ENCODE data around the gene SLC4A5.

SLC4A5 gene

DNA sequence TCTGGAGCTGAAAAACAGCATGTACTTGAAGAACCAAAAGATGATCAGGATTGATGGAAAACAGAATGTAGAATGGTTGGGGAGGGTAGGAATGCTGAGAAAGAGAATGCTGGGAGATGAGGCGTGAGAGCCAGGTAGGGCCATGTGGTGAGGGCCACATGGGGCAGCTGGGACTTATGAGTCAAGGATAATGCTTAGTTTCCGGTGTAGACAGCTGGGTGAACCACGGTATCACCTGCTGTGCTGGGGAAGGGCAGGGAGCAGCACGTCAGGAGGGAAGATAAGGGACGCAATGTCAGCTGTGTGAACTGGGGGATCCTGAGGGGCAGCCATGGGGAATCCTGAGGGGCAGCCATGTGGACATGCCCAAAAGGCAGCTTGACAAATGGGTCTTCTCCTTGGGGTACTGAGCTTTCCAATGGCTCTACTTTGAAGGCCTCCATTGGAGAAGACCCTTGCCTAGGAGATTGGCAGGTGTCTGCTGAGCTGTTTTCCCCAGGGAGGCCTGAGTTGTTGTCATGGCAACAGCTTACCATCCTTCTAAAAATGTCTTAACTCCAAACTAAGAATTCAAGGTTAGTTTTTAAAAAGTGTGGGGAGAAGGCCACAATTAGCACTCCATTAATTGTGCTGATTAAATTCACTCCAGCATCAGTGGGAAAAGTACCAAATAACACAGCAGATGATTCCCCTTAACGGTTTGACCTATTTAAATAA lies 93.7 kb downstream of the SLC4A5 start:
- ChIA-PET CTCF (interaction anchor here (0.6 to 6.9 kb wide), 52 partner anchors 9 to 486 kb away, joined by 3 to 65 read pairs (median 4); partner anchors contain the start of gene STAMBP), POLR2A (no interaction called here)
- TF ChIP-seq, protein P1, sequence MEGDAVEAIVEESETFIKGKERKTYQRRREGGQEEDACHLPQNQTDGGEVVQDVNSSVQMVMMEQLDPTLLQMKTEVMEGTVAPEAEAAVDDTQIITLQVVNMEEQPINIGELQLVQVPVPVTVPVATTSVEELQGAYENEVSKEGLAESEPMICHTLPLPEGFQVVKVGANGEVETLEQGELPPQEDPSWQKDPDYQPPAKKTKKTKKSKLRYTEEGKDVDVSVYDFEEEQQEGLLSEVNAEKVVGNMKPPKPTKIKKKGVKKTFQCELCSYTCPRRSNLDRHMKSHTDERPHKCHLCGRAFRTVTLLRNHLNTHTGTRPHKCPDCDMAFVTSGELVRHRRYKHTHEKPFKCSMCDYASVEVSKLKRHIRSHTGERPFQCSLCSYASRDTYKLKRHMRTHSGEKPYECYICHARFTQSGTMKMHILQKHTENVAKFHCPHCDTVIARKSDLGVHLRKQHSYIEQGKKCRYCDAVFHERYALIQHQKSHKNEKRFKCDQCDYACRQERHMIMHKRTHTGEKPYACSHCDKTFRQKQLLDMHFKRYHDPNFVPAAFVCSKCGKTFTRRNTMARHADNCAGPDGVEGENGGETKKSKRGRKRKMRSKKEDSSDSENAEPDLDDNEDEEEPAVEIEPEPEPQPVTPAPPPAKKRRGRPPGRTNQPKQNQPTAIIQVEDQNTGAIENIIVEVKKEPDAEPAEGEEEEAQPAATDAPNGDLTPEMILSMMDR (IDR thresholded peaks at IDR 0.05; ENCODE audit: insufficient read depth, low read length, missing control alignments): no peak
- no peak for DNase-seq (ENCODE audit: low read depth, low spot score)
- no peak overlapping the region for H3K4me3 ChIP-seq (ENCODE audit: low read depth, low read length)

DNA sequence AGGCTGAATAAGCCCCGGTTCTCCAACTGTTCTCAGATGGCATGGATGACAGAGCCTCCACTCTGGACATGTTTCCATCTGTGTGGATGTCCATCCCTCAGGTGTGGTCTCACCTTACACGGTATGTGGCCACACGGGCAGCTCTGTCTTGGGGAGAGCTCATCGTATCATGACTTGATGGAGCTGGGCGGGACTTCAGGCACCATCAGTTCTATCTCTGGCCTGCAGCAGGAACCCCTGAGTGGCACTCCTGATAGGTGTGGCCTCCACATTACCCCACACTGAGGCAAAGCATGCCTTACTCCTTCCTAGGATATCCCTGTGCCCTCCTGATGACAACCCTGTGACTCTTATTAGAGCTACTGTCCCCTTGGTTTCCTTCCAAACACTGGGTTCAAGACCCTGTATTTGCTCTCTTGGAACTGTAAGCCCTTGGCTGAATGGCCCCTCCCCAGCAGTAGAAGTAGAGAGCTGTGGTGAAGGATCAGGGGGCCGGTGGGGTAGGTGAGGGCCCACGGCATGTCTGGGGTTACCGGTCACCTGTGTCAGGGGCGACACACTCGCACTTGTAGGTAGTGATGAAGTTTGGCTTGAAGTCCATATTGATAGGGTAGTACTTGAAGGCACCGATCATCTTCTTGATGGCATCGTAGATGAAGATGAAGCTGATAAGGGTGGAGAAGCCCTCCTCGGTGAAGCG lies 96.6 kb downstream of the SLC4A5 start:
- POLR2A ChIA-PET: interaction anchor here (0.6 kb wide), 1 partner anchor 96 kb away, joined by 3 read pairs; no protein-coding TSS in a partner anchor
- no peak for DNase-seq (ENCODE audit: low read depth, low spot score)
- H3K4me3 ChIP-seq (ENCODE audit: low read depth, low read length): no peak overlapping the region
- TF ChIP-seq, protein P1 (IDR thresholded peaks at IDR 0.05; ENCODE audit: insufficient read depth, low read length, missing control alignments): no peak
- CTCF ChIA-PET: interaction anchor here (0.6 to 6.9 kb wide), 5 partner anchors 9 to 152 kb away, joined by 3 to 65 read pairs (median 4); no protein-coding TSS in a partner anchor

DNA sequence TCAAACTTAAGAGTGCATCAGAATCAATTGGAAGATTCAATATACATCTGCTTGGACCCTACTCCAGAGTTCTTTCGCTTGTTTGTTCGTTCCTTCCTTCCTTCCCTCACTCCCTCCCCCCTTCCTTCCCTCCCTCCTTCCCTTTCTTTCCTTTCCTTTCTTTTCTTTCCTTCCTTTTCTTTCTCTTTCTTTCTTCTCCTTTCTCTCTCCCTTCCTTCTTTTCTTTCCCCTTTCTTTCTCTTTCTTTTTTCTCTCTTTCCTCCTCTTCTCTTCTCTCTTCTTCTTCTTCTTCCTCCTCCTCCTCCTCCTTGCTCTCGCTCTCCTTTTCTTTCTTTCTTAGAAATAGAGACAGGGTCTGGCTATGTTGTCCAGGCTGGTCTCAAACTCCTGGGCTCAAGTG lies 98.9 kb downstream of the SLC4A5 start:
- TF ChIP-seq, protein P1 (IDR thresholded peaks at IDR 0.05; ENCODE audit: insufficient read depth, low read length, missing control alignments): no peak
- ChIA-PET POLR2A (no interaction called here), CTCF (interaction anchor here (1.6 kb wide), 1 partner anchor 17 kb away, joined by 4 read pairs; no protein-coding TSS in a partner anchor)
- no peak overlapping the region for H3K4me3 ChIP-seq (ENCODE audit: low read depth, low read length)
- no peak for DNase-seq (ENCODE audit: low read depth, low spot score)

DNA sequence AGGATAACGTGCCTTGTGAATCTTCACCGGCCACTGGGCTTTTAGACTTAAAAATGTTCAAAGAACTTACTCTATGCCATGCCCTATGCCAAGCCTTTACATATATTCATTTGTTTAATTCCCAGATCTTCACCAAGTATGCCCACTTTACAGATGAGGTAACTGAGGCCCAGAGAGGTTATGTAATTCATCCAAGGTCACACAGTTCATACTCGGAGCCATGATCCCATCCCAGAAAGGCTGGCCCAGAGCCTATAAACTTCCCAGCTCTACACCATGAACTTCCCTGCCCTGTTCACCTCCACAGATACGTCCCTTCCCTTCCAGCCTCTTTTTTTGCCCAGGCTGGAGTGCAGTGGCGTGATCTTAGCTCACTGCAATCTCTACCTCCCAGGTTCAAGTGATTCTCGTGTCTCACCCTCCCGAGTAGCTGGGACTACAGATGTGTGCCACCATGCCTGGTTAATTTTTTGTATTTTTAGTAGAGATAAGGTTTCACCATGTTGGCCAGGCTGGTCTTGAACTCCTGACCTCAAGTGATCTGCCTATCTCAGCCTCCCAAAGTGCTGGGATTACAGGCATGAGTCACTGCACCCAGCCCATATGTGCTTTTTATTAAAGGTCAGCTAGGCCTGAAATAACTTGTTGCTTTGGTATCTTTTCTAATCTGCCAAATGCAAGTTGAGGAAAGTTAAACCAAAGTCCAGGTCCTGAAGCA lies 100.7 kb downstream of the SLC4A5 start:
- H3K4me3 ChIP-seq (ENCODE audit: low read depth, low read length): no peak overlapping the region
- no peak for DNase-seq (ENCODE audit: low read depth, low spot score)
- ChIA-PET POLR2A (no interaction called here), CTCF (interaction anchor here (6.3 kb wide), 1 partner anchor 7 kb away, joined by 64 read pairs; no protein-coding TSS in a partner anchor)
- TF ChIP-seq, protein P1 (IDR thresholded peaks at IDR 0.05; ENCODE audit: insufficient read depth, low read length, missing control alignments): no peak

DNA sequence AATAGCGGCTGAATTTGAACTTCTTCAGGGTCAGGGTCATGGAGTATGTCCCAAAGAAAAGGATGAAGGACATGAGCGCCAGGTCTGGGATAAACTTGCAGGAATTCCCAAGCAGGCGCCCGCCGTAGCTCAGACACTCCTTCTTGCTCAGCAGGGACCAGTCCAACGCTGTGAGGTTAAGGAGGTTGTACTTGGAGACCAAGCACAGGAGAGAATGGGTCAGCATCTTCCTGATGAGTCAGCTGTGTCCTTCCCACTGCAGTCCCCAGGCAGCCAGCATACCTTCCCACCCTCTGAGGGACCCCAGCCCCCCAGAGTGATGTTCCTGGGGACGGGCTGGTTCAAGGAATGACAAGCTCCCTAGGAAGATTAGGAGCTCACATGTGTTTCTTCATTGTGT lies 103.9 kb downstream of the SLC4A5 start:
- POLR2A ChIA-PET: no interaction called here
- H3K4me3 ChIP-seq (ENCODE audit: low read depth, low read length): no peak overlapping the region
- TF ChIP-seq, protein P1 (IDR thresholded peaks at IDR 0.05; ENCODE audit: insufficient read depth, low read length, missing control alignments): no peak
- DNase-seq (ENCODE audit: low read depth, low spot score): no peak
- CTCF ChIA-PET: interaction anchor here (1.3 to 6.3 kb wide), 4 partner anchors 10 to 95 kb away, joined by 3 to 64 read pairs (median 4); no protein-coding TSS in a partner anchor

All from AG04449 (cell line).